Body of pancreas (tissue), 4 donors: ENCODE measurements around the gene CFAP100. TPM values are rescaled to one million over a fixed set of nuclear protein-coding genes. Genes with fewer than 3 reads are reported as not detected.

Experiments used
- ATAC-seq: fragments of 150-250 bp; one replicate; pipeline ENCODE4 v1.9.1; 2016
- DNase-seq, 4 donors: peaks; one replicate each; pipeline ENCODE4 v3.0.0-alpha.2; 2019
- H3K27ac ChIP-seq, 4 donors: fragments of 200-600 bp; sonication (generic); 1 replicate in 3 of 4; 2 replicates in 1 of 4; pipeline versions ENCODE4 v1.5.1 to v1.6.1; 2016 to 2019; ENCODE audit warnings: mild to moderate bottlenecking in 1 of 4, mixed read lengths in 1 of 4, moderate library complexity in 1 of 4
- H3K27me3 ChIP-seq, 2 donors: fragments of 200-600 bp; sonication (generic); one replicate each; pipeline ENCODE4 v1.6.0; 2016; ENCODE audit warnings: mild to moderate bottlenecking in 1 of 2
- H3K36me3 ChIP-seq, 2 donors: fragments of 200-600 bp; sonication (generic); replicated peaks in 1 of 2; 2 replicates each; pipeline ENCODE4 v1.5.1; 2016; ENCODE audit warnings: low read depth in 2 of 2; ENCODE audit not compliant: insufficient read depth in 1 of 2
- H3K4me1 ChIP-seq: fragments of 200-600 bp; sonication (generic); one replicate; pipeline ENCODE4 v1.6.0; 2016
- H3K4me3 ChIP-seq, 2 donors: fragments of 200-600 bp; sonication (generic); 1 replicate in 1 of 2; 2 replicates in 1 of 2; pipeline ENCODE4 v1.5.1; 2016 to 2019
- H3K9me3 ChIP-seq, 3 donors: fragments of 200-600 bp; sonication (generic); 1 replicate in 2 of 3; 2 replicates in 1 of 3; pipeline ENCODE4 v1.5.1; 2016
- POLR2A ChIP-seq, 3 donors: fragments of 450-650 bp; IDR thresholded peaks; one replicate each; pipeline ENCODE4 v1.6.1; 2016; ENCODE audit warnings: antibody characterized with exemption in 3 of 3, mild to moderate bottlenecking in 2 of 3
- WGBS, 2 donors: methylation state at CpG; one replicate each; pipeline ENCODE4 v1.1.5; 2017; 5-methylcytosine and 5-hydroxymethylcytosine counted together
- intact Hi-C: fragments of 100-400 bp; cut with DNase I; formaldehyde crosslinking; loops from one replicate; pipeline ENCODE4 v1.15.1; 2023
- total RNA-seq, 2 donors: library from RNA; depleted of rRNA; stranded (reverse); fragments of >200 nt; gene quantifications; one replicate each; pipeline ENCODE4 v1.1.0, GENCODE V29; 2016
- TF ChIP-seq, protein P1 (sequence below), 7 experiments: fragments of 450-650 bp in 4 of 7; fragments of 200-600 bp in 3 of 7; sonication (generic) in 3 of 7; IDR thresholded peaks; one replicate each; pipeline ENCODE4 v1.5.1; 2016 to 2019; ENCODE audit warnings: antibody characterized with exemption in 7 of 7

CFAP100 gene
- total RNA-seq, 2 donors from 2014 or later = not detected

DNA sequence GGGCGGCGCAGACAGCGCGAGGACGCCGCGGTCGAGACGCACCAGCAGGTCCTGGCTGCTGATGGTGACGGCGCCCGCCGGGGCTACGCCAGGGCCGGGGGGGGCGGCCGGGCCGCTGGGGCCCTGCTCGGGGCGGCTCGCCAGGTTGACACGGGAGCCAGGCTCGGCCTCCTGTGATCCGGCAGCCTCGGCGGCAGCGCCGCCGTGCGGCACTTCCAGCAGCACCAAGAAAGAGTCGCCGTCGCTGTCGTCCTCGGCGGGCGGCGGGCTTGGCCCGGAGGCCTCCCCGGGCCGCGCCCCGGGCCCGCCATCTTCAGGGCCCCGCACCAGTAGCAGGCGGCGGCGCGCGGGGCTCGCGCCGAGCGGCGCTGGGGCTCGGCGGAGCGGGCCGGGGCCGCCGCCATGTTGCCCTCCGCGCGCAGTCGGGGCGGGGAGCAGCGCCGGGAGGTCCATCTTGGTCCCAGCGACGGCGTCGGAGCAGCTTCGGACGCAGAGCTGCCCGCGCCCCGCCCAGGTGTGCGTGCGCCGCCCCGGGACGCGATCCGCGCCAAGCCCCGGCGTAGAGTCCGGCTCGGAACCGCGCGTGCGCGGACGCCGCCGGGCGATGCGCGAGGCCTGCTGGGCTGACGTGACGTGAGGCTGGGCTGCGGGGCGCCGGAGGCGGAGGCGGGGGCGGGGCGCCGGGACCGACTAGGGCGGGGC is 80.9 kb downstream of the CFAP100 start, which contains the start of gene ZXDC:
Gene ZXDC, minus strand, starts transcription at position 479 of the 702 bp plus-strand sequence. Its CDS starts 26 bp downstream, at position 453.
- intact Hi-C loops = no loop called here
- Histone ChIP-seq H3K27me3 (no peaks in the 10 kb centered on the region), H3K9me3 (no peaks in the 10 kb centered on the region), H3K4me1 (peaks cover 35% of the 10 kb centered on the region), H3K36me3 (peaks cover under 1 to 1% of the 10 kb centered on the region in 2 donors), H3K27ac (peak within 1 kb of the TSS; percentile 89 to 95 (median 92)), H3K4me3 (peak within 1 kb of the TSS; percentile 10 to 56)
- TF ChIP-seq, protein P1, sequence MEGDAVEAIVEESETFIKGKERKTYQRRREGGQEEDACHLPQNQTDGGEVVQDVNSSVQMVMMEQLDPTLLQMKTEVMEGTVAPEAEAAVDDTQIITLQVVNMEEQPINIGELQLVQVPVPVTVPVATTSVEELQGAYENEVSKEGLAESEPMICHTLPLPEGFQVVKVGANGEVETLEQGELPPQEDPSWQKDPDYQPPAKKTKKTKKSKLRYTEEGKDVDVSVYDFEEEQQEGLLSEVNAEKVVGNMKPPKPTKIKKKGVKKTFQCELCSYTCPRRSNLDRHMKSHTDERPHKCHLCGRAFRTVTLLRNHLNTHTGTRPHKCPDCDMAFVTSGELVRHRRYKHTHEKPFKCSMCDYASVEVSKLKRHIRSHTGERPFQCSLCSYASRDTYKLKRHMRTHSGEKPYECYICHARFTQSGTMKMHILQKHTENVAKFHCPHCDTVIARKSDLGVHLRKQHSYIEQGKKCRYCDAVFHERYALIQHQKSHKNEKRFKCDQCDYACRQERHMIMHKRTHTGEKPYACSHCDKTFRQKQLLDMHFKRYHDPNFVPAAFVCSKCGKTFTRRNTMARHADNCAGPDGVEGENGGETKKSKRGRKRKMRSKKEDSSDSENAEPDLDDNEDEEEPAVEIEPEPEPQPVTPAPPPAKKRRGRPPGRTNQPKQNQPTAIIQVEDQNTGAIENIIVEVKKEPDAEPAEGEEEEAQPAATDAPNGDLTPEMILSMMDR (IDR thresholded peaks at IDR 0.05) = peak in 5 of 7 experiments; percentile 24 to 74 (median 28)
- TF ChIP-seq POLR2A (IDR thresholded peaks at IDR 0.05) = peak; percentile 32 to 77 (median 43)
- DNase-seq (peak; percentile 96 to 97 (median 96)), ATAC-seq (peak; percentile 91)
- 0% methylated on average over 65 of the region's 112 CpGs; no CpG with 5 or more reads in 1 of the 2 donors for WGBS, 2 donors

DNA sequence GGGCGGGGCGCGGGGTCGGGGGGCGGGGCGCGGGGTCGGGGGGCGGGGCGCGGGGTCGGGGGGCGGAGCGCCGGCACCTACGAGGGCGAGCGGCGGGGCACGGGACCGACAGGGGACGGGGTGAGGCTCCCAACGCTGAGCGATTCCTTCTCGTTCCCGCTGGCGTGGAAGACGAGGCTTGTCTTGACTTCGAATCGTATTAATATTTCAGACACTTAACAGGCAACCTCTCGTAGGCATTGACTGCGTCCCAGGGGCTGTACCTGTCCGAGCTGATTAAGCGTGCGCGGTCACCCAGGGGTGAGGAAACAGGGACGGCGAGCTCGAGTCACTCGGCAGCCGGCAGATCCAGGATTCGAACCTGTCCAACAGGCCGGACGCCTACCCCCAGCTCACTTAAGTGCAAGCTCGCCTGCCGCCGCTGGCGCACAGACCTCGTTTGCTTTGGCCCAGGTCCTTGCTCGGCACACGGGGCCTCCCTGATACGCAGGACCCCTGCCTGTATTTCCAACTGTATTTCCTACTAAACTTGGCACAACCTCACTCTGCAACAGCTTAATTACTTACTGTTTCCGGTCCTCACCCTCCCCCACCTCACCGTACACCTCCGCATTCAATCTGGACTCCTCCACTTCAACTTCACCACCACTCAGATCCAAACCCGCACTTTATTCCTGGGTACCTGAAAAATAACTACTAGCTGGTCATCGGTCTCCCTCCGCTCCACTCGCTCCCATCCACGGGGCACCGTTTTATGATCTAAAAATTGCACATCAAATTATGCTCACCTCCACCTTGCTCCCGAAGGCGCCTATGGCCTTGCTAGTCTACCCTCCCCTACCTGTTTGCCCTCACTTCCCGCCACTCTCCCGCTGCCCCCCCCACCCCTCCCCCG is 81.7 kb downstream of the CFAP100 start:
- ATAC-seq (peak; percentile 34), DNase-seq (peak; percentile 69 to 75 (median 72))
- no peaks in the 10 kb centered on the region for H3K36me3 ChIP-seq
- peak overlapping the region; percentile 0 to 9 for H3K4me3 ChIP-seq
- no peaks in the 10 kb centered on the region for H3K9me3 ChIP-seq
- peaks cover 32% of the 10 kb centered on the region for H3K4me1 ChIP-seq
- TF ChIP-seq, protein P1 (IDR thresholded peaks at IDR 0.05) = peak in 1 of 7 experiments; percentile 20
- peak; percentile 20 to 87 (median 77) for TF ChIP-seq POLR2A (IDR thresholded peaks at IDR 0.05)
- intact Hi-C loops = no loop called here
- WGBS, 2 donors = 10 to 24% methylated on average over 34 to 53 of the region's 66 CpGs
- H3K27ac ChIP-seq = peak overlapping the region; percentile 74 to 95 (median 92)
- H3K27me3 ChIP-seq = no peaks in the 10 kb centered on the region

GRCh38 chr3:126477061-126477380 is 82.3 kb downstream of the CFAP100 start:
- 57 to 64% methylated on average over 4 of the region's 4 CpGs for WGBS, 2 donors
- no peaks in the 10 kb centered on the region for H3K36me3 ChIP-seq
- TF ChIP-seq POLR2A (IDR thresholded peaks at IDR 0.05) = no peak
- TF ChIP-seq, protein P1 (IDR thresholded peaks at IDR 0.05) = no peak
- no peaks in the 10 kb centered on the region for H3K9me3 ChIP-seq
- ATAC-seq (no peak), DNase-seq (no peak)
- H3K4me1 ChIP-seq = peaks cover 27% of the 10 kb centered on the region
- intact Hi-C loops = no loop called here
- H3K4me3 ChIP-seq = no peak overlapping the region
- no peaks in the 10 kb centered on the region for H3K27me3 ChIP-seq
- H3K27ac ChIP-seq = peak overlapping the region in 2 of 4 donors; percentile 74 to 94

DNA sequence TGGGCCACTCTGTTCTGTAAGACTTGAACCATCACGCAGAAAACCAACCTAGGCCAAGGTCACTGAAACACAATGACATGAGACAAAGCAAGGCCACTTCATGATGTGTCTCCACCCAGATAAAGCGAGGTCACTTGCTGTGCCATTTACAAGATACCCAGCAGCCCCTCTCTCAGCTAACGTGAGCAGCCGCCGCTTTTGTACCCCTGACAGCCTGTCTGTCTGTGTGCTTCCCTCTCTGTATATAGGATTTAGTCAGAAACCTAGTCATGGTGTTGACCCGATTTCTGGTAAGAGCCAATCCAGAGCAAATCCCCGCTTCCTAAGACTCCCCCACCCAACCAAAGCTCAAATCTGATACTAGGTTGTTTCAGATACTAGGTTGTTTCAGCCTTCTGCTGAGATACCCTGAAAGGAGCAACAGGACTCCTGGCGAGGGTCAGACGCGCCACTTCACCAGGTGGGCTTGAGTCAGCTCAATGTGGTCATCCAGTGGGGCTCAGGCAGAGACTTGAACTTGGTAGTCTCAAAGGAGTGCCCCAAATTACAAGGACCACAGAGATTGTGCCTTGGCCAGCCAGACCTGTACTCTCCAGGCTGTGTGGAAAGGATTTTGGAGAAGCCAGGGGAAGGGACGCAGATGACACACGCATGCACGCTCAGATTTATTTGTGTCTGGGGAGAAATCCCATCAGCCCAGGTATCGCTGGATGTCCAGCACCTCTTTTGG is 84.0 kb downstream of the CFAP100 start:
- H3K9me3 ChIP-seq = no peaks in the 10 kb centered on the region
- no peak for DNase-seq
- no peak for TF ChIP-seq POLR2A (IDR thresholded peaks at IDR 0.05)
- TF ChIP-seq, protein P1 (IDR thresholded peaks at IDR 0.05) = no peak
- H3K27ac ChIP-seq = no peak overlapping the region
- no peaks in the 10 kb centered on the region for H3K27me3 ChIP-seq
- intact Hi-C loops = no loop called here
- peaks cover 10% of the 10 kb centered on the region for H3K4me1 ChIP-seq
- no peaks in the 10 kb centered on the region for H3K36me3 ChIP-seq
- no peak overlapping the region for H3K4me3 ChIP-seq
- 87 to 91% methylated on average over 14 of the region's 14 CpGs for WGBS, 2 donors
- no peak for ATAC-seq
